HG02840 (cell line): Measurements from ENCODE around the gene KAT2B.
A peak's percentile ranks its signal among the peaks of the same experiment; 100 is the strongest.
"Not testable (repeated sequence)": the region's sequence is repeated elsewhere in the genome, so short reads cannot be mapped to it uniquely, and the experiment has no call there.

Source experiments
- ATAC-seq: cut with Tn5 transposase; IDR thresholded peaks from one replicate; pipeline ENCODE4 v1.9.1; 2021; ENCODE audit warnings: mild to moderate bottlenecking, moderate library complexity, moderate number of reproducible peaks; ENCODE audit not compliant: unreplicated experiment, low FRiP score

Gene KAT2B

GRCh38 chr3:20040548-20041196 lies 426 bp downstream of the KAT2B start:
- ATAC-seq, result peak; percentile 41

- peak; percentile 40 for ATAC-seq
Observed at GRCh38 chr3:20041197-20041780, 1.0 kb downstream of the KAT2B start.

DNA sequence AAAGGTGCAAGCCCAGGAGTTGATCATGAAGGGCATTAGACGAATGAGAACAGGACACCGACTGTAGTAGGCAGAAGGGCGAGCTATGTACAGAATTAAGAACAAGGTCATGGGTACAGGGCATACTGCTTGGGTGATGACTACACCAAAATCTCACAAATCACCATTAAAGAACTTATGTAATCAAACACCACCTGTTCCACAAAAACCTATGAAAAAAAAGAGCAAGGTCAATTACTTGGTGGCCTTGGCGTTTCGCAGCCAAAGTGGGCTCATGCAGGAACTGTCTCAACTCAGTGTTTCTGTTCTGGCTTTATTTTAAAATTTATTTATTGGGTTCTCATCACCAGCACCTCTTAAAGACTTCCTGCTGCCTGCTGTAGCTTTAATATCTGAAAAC lies 2.1 kb downstream of the KAT2B start:
- ATAC-seq, result no peak

- ATAC-seq, result no peak
Observed at GRCh38 chr3:20043396-20043795, 3.1 kb downstream of the KAT2B start.

DNA sequence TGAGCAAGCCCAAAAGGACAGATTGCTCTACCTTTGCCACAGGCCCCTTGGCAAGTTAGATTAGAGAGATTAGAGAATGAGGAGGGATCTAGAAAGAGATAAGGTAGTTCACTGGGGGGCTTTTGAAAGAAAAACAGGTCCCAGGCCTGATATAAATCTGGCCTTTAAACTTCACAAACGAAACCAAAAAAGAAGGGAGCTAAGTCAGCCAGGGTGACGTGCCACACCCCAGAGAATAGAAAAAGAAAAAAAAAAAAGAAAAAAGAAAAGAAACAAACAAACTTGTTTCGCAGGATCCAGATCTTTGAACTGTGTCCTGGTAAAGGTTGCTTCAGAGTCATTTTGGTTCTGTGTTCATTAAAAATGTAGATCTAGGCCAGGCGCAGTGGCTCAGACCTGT lies 3.6 kb downstream of the KAT2B start:
- ATAC-seq, result no peak

DNA sequence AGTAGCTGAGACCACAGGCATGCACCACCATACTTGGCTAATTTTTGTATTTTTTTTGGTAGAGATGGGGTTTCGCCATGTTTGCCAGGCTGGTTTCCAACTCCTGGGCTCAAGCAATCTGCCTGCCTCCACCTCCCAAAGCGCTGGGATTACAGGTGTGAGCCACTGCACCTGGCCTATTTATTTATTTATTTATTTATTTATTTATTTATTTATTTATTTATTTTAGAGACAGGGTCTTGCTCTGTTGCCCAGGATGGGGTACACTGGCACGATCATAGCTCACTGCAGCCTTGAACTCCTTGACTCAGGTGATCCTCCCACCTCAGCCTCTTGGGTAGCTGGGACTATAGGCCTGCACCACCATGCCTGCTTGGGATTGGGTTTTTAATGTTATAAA lies 4.9 kb downstream of the KAT2B start:
- not testable (repeated sequence) for ATAC-seq

- no peak for ATAC-seq
Observed at GRCh38 chr3:20046556-20046955, 6.3 kb downstream of the KAT2B start.

GRCh38 chr3:20047341-20047779 lies 7.1 kb downstream of the KAT2B start:
- ATAC-seq, result no peak

- peak; percentile 28 for ATAC-seq
Observed at GRCh38 chr3:20047976-20048883, 8.0 kb downstream of the KAT2B start.

- ATAC-seq, result no peak
Observed at GRCh38 chr3:20051123-20051806, 11.0 kb downstream of the KAT2B start.

DNA sequence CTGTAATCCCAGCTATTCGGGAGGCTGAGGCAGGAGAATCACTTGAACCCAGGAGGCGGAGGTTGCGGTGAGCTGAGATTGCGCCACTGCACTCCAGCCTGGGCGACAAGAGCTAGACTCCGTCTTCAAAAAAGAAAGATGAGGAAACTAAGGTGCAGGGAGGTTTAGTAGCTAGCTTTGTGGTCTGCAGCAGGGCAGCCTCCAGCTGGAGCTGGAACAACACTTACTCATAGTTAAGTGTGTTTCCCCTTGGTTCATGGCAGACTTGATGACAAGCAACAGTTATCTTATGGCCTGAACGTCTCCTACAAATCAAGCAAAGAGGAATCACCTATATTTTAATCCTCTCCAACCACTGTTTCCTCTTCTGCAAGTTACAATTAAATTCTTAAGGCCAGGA lies 12.6 kb downstream of the KAT2B start:
- no peak for ATAC-seq

DNA sequence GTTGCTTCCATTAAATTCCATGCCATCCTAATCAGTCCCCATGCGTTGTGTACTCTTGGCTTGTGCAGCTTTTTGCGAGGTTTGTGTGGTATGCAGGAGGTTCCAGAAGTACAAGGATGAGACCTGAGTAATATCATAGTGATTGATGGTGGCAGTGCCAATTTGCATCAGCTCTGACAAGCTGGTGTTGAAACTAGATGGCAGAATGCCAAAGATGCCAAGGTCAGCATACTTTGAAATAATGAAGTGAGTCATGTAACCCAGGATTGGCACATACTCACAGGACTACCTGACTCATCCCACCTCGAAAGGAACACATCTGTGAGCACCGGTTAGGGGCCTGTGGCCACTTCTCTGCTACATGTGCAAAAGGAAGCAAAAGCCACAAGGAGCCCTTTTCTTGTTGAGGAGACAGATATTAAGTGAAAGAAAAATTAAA lies 14.3 kb downstream of the KAT2B start:
- peak; percentile 62 for ATAC-seq

DNA sequence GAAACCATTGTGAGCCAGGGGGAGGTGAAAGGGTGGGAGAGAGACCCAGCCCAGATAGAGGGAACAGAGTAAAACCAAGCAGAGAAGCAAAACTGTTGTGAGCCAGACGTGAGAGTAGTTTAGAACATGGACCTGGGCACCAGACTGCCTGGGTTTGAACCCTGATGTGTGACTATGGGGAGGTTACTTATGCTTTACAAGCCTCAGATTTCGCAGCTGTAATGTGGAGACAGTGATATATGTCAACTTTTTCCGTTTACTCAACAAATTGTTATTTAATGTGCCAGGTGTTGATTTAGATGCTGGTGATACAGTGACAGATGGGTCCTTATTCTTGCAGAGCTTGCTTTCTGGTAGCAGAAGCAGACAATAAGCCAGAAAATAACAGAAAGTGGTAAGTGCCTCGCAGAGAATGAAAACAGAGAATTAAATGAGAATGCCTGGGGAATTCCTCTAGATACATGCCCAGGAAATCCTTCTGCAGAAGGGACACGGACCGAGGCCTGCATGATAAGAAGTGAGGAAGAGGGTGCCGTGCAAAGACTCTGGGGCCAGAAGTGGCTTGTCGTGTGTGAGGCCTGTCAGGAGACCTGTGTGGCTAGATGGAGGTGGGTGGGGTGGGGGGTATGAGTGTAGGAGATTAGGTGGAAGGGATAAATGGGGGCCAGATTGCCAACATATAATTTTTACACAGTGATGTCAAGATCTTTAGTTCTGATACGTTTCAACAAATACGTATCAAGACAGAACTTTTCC lies 15.0 kb downstream of the KAT2B start:
- peak; percentile 16 for ATAC-seq

- ATAC-seq, result no peak
Observed at GRCh38 chr3:20055842-20056241, 15.6 kb downstream of the KAT2B start.

- ATAC-seq, result peak; percentile 34
Observed at GRCh38 chr3:20056725-20057611, 16.7 kb downstream of the KAT2B start.

DNA sequence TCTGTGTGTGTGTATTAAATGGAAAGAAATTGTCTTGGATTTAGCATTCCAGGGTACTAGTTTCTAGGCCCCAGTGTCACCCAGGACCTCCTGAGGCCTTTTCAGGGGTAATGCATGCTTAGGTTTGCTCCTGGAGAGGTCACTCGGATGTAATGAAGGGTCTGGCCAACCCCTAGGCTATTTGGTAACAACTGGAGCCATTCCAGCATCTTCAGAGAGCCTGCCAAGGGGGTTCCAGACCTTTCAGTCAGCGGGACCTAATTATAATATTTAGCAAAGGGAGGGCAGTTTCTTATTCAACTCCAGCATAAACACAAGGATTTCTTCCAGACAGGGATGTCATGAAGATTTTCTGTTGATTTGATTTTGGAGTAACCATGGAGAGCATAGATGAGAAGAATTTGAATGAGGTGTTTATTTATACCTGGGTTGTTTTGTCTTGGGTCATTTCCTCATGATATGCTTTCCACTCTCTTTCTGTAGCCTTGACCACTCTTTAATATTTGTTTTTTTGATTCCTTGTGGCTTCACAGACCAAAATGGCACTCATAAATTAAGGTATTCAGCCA lies 17.4 kb downstream of the KAT2B start:
- no peak for ATAC-seq

DNA sequence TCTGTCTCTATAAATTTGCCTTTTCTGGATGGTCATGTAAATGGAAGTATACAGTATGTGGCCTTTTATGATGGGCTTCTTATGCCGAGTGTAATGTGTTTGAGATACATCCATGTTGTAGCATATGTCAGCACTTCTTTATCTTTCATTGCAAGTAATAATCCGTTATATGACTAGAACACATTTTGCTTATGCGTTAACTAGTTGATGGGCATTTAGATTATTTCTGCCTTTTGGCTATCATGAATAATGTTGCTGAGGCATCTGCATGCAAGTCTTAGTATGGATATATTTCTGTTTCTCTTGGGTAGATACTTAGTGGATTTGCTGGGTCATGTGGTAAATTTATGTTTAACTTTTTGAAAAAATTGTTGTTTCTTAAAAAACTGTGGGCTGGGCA lies 19.7 kb downstream of the KAT2B start:
- ATAC-seq, result no peak

DNA sequence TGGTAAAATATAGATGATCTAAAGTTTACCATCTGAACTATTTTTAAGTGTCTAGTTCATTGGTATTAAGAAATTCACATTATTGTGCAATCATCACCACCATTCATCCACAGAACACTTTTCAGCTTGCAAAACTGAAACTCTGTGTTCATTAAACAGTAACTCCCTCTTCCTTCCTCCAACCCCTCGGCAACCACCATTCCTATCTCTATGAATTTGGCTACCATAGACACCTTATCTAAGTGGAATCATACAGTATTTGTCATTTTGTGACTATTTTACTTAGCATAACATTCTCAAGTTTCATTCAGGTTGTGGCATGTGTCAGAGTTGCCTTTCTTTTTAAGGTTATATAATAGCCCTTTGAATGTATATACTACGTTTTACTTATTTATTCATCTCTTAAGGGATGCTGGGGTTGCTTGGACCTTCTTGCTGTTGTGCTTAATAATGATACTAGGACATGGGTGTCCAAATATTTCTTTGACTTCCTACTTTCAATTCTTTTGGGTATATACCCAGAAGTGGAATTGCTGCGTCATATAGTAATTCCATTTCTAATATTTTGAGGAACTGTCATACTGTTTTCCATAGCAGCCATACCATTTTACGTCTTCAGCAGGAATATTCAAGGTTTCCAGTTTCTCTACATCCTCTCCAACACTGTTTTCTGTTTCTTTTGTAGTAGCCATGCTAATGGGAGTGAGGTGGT lies 20.9 kb downstream of the KAT2B start:
- peak; percentile 76 for ATAC-seq
